Testis (tissue), 5 donors: Measurements from ENCODE around the gene NPM1. TPM values are rescaled to one million over a fixed set of nuclear protein-coding genes. Genes with fewer than 3 reads are reported as not detected.
A peak's percentile ranks its signal among the peaks of the same experiment; 100 is the strongest.

Experiments
- DNase-seq: peaks from one replicate; pipeline ENCODE4 v3.0.0-alpha.2; 2019
- H3K27ac ChIP-seq, 2 donors: fragments of 200-600 bp; sonication (generic); one replicate each; pipeline ENCODE4 v1.5.1; 2019
- H3K27me3 ChIP-seq: fragments of 200-600 bp; sonication (generic); one replicate; pipeline ENCODE4 v1.5.1; 2019
- H3K36me3 ChIP-seq: fragments of 200-600 bp; sonication (generic); one replicate; pipeline ENCODE4 v1.5.1; 2017; ENCODE audit warnings: low read depth; ENCODE audit errors: missing control alignments
- H3K4me1 ChIP-seq: fragments of 200-600 bp; sonication (generic); one replicate; pipeline ENCODE4 v1.5.1; 2019
- H3K4me3 ChIP-seq, 2 donors: fragments of 200-600 bp; sonication (generic); one replicate each; pipeline ENCODE4 v1.5.1; 2017 to 2019
- H3K9me3 ChIP-seq: fragments of 200-600 bp; sonication (generic); one replicate; pipeline ENCODE4 v1.5.1; 2017
- POLR2A ChIP-seq: fragments of 450-650 bp; IDR thresholded peaks from one replicate; pipeline ENCODE4 v1.6.1; 2017; ENCODE audit warnings: antibody characterized with exemption, mild to moderate bottlenecking, moderate library complexity
- WGBS, 2 donors: methylation state at CpG; one replicate each; pipeline ENCODE4 v1.1.5; 2018; 5-methylcytosine and 5-hydroxymethylcytosine counted together
- intact Hi-C: fragments of 100-400 bp; cut with DNase I; formaldehyde crosslinking; loops from one replicate; pipeline ENCODE4 v1.15.1; 2023; ENCODE audit warnings: low total_unique reads
- long read RNA-seq, 2 donors: transcript quantifications; one replicate each; lab custom pipeline, GENCODE V29; 2026
- polyA plus RNA-seq: library from polyadenylated mRNA; stranded (reverse); fragments of 350-450 nt; fragmentation: Illumina TruSeq; extraction: RNeasy Lipid Tissue Mini Kit (QIAGEN cat#74804); gene quantifications from one replicate; pipeline ENCODE4 v1.2.3, GENCODE V29; 2014; ENCODE audit warnings: low read depth, low replicate concordance; ENCODE audit not compliant: insufficient read depth
- total RNA-seq, 2 donors: library from RNA; depleted of rRNA; stranded (reverse); fragments of >200 nt; gene quantifications; one replicate each; pipeline ENCODE4 v1.2.3, GENCODE V29; 2016
- TF ChIP-seq, protein P1 (sequence below), 3 experiments: fragments of 450-650 bp in 2 of 3; fragments of 200-600 bp in 1 of 3; sonication (generic) in 1 of 3; IDR thresholded peaks; one replicate each; pipeline ENCODE4 v1.5.1; 2016 to 2019; ENCODE audit warnings: antibody characterized with exemption in 3 of 3, mild to moderate bottlenecking in 2 of 3, moderate library complexity in 1 of 3

Gene NPM1, protein sequence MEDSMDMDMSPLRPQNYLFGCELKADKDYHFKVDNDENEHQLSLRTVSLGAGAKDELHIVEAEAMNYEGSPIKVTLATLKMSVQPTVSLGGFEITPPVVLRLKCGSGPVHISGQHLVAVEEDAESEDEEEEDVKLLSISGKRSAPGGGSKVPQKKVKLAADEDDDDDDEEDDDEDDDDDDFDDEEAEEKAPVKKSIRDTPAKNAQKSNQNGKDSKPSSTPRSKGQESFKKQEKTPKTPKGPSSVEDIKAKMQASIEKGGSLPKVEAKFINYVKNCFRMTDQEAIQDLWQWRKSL
- total RNA-seq (100 to 1,000 TPM; 398 to 430 TPM), polyA plus RNA-seq (835 TPM)
- long read RNA-seq, donor 1, transcript NPM1-201 (11 exons, 1,758 nt), result major isoform, 462 of 774 reads
- long read RNA-seq, donor 1, transcript NPM1-205 (5 exons, 670 nt), result minor isoform, 24 of 774 reads
- long read RNA-seq, donor 1, transcript NPM1-203 (10 exons, 1,598 nt), result minor isoform, 30 of 774 reads
- long read RNA-seq, donor 1, transcript NPM1-202 (10 exons, 1,237 nt), result minor isoform, 9 of 774 reads
- long read RNA-seq, donor 1, partial matches to known transcripts, result 199 of 774 reads
- long read RNA-seq, donor 1, other reads (novel, unspliced or antisense), result 38 of 774 reads
- long read RNA-seq, donor 2, transcript NPM1-201 (11 exons, 1,758 nt), result major isoform, 256 of 442 reads
- long read RNA-seq, donor 2, transcript NPM1-205 (5 exons, 670 nt), result minor isoform, 12 of 442 reads
- long read RNA-seq, donor 2, transcript NPM1-212 (2 exons, 640 nt), result minor isoform, 8 of 442 reads
- long read RNA-seq, donor 2, transcript NPM1-203 (10 exons, 1,598 nt), result minor isoform, 15 of 442 reads
- long read RNA-seq, donor 2, partial matches to known transcripts, result 115 of 442 reads
- long read RNA-seq, donor 2, other reads (novel, unspliced or antisense), result 26 of 442 reads

DNA sequence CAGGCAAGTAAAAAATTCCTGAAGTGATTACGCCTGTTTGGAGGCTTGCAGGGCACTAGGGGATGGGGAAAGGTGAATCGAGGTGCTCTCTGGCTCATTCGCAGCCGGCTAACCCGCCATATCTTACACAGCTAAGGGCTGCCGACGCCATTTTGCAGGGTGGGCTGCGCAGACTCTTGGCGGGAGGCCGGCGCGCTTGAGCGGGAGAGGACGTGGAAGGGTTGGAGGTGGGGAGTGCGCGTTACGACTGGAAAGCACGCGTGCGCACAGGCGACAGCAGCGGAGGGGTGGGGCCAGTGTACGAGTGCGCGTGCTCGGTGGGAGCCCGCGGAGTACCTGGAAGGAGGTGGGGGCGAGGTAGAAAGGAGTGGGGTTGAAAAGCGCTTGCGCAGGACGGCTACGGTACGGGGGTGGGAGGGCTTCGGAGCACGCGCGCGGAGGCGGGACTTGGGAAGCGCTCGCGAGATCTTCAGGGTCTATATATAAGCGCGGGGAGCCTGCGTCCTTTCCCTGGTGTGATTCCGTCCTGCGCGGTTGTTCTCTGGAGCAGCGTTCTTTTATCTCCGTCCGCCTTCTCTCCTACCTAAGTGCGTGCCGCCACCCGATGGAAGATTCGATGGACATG is at the start of gene NPM1:
TSS of gene NPM1 (plus strand) at position 505 of the 625 bp plus-strand sequence. CDS start at position 605, 100 bp downstream.
- H3K9me3 ChIP-seq, result no peaks in the 10 kb centered on the region
- intact Hi-C loops, result no loop called here
- no peaks in the 10 kb centered on the region for H3K27me3 ChIP-seq
- peak; percentile 97 for DNase-seq
- peak within 1 kb of the TSS; percentile 86 to 96 for H3K4me3 ChIP-seq
- TF ChIP-seq, protein P1, sequence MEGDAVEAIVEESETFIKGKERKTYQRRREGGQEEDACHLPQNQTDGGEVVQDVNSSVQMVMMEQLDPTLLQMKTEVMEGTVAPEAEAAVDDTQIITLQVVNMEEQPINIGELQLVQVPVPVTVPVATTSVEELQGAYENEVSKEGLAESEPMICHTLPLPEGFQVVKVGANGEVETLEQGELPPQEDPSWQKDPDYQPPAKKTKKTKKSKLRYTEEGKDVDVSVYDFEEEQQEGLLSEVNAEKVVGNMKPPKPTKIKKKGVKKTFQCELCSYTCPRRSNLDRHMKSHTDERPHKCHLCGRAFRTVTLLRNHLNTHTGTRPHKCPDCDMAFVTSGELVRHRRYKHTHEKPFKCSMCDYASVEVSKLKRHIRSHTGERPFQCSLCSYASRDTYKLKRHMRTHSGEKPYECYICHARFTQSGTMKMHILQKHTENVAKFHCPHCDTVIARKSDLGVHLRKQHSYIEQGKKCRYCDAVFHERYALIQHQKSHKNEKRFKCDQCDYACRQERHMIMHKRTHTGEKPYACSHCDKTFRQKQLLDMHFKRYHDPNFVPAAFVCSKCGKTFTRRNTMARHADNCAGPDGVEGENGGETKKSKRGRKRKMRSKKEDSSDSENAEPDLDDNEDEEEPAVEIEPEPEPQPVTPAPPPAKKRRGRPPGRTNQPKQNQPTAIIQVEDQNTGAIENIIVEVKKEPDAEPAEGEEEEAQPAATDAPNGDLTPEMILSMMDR (IDR thresholded peaks at IDR 0.05), result no peak
- peak; percentile 43 for TF ChIP-seq POLR2A
- peak within 1 kb of the TSS; percentile 92 for H3K27ac ChIP-seq
- H3K4me1 ChIP-seq, result peaks cover 22% of the 10 kb centered on the region
- 0% methylated on average over 45 to 56 of the region's 56 CpGs for WGBS, 2 donors
- no peaks in the 10 kb centered on the region for H3K36me3 ChIP-seq

DNA sequence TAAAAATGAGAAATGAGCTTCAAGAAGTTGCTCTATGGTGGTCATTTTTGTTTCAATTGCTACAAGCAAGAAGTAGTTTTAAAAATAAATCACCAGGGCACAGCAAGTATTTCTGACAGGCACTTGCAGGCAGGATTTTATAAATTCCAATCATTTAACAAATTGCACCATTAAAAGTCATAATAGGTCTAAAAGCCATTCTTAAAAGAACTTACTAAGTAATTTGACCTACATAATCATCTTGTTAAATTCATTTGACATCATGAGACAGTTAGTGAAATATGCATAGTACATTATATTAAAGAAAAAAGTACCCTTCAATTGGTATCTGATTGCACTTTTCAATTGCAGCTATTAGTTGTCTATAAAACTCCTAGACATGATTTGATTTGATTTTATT is 47.6 kb upstream of the NPM1 start:
- no peak for DNase-seq
- no peaks in the 10 kb centered on the region for H3K27me3 ChIP-seq

DNA sequence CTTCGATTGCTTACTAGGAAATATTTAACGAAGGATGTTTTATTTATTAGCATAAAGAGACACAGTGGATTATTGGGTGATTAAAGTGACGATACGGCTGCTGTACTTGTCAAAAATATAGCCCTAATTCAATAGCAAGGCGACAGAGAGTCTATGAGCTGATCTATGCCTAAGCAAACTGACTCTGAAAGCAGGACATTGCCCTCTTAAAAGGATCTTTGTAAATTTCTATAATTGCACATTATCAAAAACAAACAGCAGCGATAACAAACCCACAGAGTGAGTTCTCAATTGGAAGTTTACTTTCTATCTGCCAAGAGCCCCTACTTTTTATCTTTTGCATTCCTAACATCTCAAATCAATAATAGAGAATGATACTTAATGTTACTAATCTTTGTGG is 47.2 kb upstream of the NPM1 start:
- DNase-seq, result no peak
- Histone ChIP-seq H3K4me3 (no peak overlapping the region), H3K4me1 (peaks cover 3% of the 10 kb centered on the region), H3K27ac (no peak overlapping the region), H3K36me3 (no peaks in the 10 kb centered on the region), H3K9me3 (no peaks in the 10 kb centered on the region), H3K27me3 (no peaks in the 10 kb centered on the region)
- WGBS, 2 donors, result 67 to 73% methylated on average over 6 of the region's 6 CpGs
- intact Hi-C loops, result no loop called here
- TF ChIP-seq, protein P1 (IDR thresholded peaks at IDR 0.05), result no peak
- no peak for TF ChIP-seq POLR2A

More for the DNA sequence above, 47.6 kb upstream of the NPM1 start:
- Histone ChIP-seq H3K4me1 (peaks cover 3% of the 10 kb centered on the region), H3K9me3 (no peaks in the 10 kb centered on the region), H3K4me3 (no peak overlapping the region), H3K27ac (no peak overlapping the region), H3K36me3 (no peaks in the 10 kb centered on the region)
- intact Hi-C loops, result no loop called here
- no peak for TF ChIP-seq POLR2A
- TF ChIP-seq, protein P1 (IDR thresholded peaks at IDR 0.05), result no peak

DNA sequence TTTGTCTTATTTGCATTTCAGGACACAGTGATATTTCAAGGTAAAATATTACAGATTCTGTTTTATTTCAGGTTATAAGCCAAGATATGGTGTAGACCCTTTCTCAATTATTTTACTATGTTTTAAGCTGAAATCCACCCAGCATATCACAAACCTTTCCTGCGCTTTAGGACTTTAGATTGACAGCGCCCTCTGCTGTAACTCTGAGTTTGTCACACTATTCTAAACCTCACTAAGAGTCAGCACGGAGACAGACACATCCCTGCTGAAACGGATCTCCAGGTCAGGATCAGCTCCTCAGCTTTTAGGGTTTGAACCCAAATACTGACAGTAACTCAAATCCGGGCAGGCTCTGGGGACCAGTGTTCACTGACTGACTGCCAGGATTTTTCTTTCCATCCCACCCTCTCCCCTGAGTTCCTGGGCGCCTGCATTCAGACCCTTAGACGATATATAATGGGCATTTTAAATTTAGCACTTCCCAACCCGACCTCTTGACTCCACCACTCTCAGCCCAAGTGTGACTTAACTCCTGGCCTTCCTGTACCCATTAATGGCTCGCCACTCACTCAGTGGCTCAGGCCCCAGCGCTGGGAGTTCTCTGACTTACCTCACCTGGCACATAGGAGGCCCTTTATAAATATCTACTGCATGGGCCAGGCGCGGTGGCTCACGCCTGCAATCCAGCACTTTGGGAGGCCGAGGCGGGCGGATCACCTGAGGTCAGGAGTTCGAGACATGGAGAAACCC is 45.1 kb upstream of the NPM1 start:
- Histone ChIP-seq H3K4me3 (no peak overlapping the region), H3K4me1 (peaks cover 3% of the 10 kb centered on the region), H3K36me3 (no peaks in the 10 kb centered on the region), H3K27ac (no peak overlapping the region), H3K9me3 (no peaks in the 10 kb centered on the region), H3K27me3 (no peaks in the 10 kb centered on the region)
- peak; percentile 79 for DNase-seq
- no peak for TF ChIP-seq POLR2A
- TF ChIP-seq, protein P1 (IDR thresholded peaks at IDR 0.05), result peak in 2 of 3 experiments; percentile 45 to 49
- intact Hi-C loops, result no loop called here
- WGBS, 2 donors, result 57 to 60% methylated on average over 17 of the region's 17 CpGs
